ENCODE measurements around the gene PGAP6.
"Not testable (repeated sequence)": the region's sequence is repeated elsewhere in the genome, so short reads cannot be mapped to it uniquely, and the experiment has no call there.

PGAP6 gene

GRCh38 chr16:381789-382717, at the start of gene PGAP6:
Gene PGAP6 (minus strand): TSS chr16:381978. CDS start chr16:381821, 157 bp downstream.
- peak; percentile 49 for DNase-seq (ENCODE audit: low spot score)

- DNase-seq (ENCODE audit: low spot score) = no peak
These were observed 49.1 kb upstream of the PGAP6 start for GRCh38 chr16:430904-431303.

GRCh38 chr16:427250-427649, 45.5 kb upstream of the PGAP6 start:
- DNase-seq (ENCODE audit: low spot score) = no peak

GRCh38 chr16:426906-427249, 45.1 kb upstream of the PGAP6 start:
- no peak for DNase-seq (ENCODE audit: low spot score)

GRCh38 chr16:426115-426905, 44.5 kb upstream of the PGAP6 start:
- DNase-seq (ENCODE audit: low spot score) = peak; percentile 7

GRCh38 chr16:425740-426114, 43.9 kb upstream of the PGAP6 start:
- peak; percentile 32 for DNase-seq (ENCODE audit: low spot score)

GRCh38 chr16:425082-425718, 43.4 kb upstream of the PGAP6 start, which contains the start of gene RAB11FIP3:
Gene RAB11FIP3 (plus strand): TSS chr16:425649. CDS start chr16:426007, 358 bp downstream.
- DNase-seq (ENCODE audit: low spot score) = peak; percentile 81

- peak; percentile 43 for DNase-seq (ENCODE audit: low spot score)
These were observed 42.9 kb upstream of the PGAP6 start for GRCh38 chr16:424623-425081.

- peak; percentile 86 for DNase-seq (ENCODE audit: low spot score)
These were observed 42.4 kb upstream of the PGAP6 start for GRCh38 chr16:424033-424622.

GRCh38 chr16:422179-422578, 40.4 kb upstream of the PGAP6 start:
- DNase-seq (ENCODE audit: low spot score) = not testable (repeated sequence)

GRCh38 chr16:415170-415498, 33.4 kb upstream of the PGAP6 start:
- not testable (repeated sequence) for DNase-seq (ENCODE audit: low spot score)

GRCh38 chr16:414395-415169, 32.8 kb upstream of the PGAP6 start:
- no peak for DNase-seq (ENCODE audit: low spot score)

GRCh38 chr16:411576-412265, 29.9 kb upstream of the PGAP6 start:
- DNase-seq (ENCODE audit: low spot score) = no peak

GRCh38 chr16:410516-411178, 28.9 kb upstream of the PGAP6 start:
- DNase-seq (ENCODE audit: low spot score) = no peak

- no peak for DNase-seq (ENCODE audit: low spot score)
These were observed 25.5 kb upstream of the PGAP6 start for GRCh38 chr16:407253-407652.

GRCh38 chr16:405548-406506, 24.0 kb upstream of the PGAP6 start:
- no peak for DNase-seq (ENCODE audit: low spot score)

GRCh38 chr16:404971-405486, 23.3 kb upstream of the PGAP6 start:
- no peak for DNase-seq (ENCODE audit: low spot score)

- DNase-seq (ENCODE audit: low spot score) = peak; percentile 82
These were observed 19.9 kb upstream of the PGAP6 start, which contains the start of gene DECR2 for GRCh38 chr16:401468-402348. Gene DECR2 (plus strand): TSS chr16:401885. CDS start chr16:401964, 79 bp downstream.

Measured in SW480 (cell line).